ENCODE results near the gene NEK8.
"Not testable (repeated sequence)": the region's sequence is repeated elsewhere in the genome, so short reads cannot be mapped to it uniquely, and the experiment has no call there.

Gene NEK8

GRCh38 chr17:28725660-28726225 is 2.8 kb upstream of the NEK8 start:
- DNase-seq = no peak

GRCh38 chr17:28726226-28726626 is 2.4 kb upstream of the NEK8 start, which contains the start of gene TLCD1:
Gene TLCD1, minus strand, starts transcription at chr17:28726233. Its CDS starts 136 bp downstream, at chr17:28726097.
- DNase-seq = peak in 1 of 2 donors; percentile 93

GRCh38 chr17:28726627-28727491 is 1.7 kb upstream of the NEK8 start:
- peak; percentile 67 to 86 for DNase-seq

GRCh38 chr17:28729950-28730330 is 1.4 kb downstream of the NEK8 start:
- no peak for DNase-seq

DNA sequence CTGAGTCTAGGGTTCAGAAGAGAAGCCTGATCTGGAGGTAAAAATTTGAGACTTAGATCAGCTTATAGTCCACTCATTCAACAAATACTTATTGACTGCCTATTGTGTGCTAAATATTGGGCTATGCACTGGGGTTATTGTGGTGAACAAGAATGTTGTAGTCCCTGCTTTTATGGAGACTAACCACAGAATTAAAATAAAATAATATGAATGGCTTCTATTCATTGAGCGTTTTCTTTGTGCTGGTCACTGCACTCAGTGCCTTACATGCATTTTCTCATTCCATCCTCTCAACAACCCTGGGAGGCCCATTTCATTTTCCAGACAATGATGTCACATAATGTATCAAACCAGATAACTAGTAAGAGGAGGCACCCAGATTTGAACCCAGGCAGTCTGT is 4.8 kb downstream of the NEK8 start:
- DNase-seq = no peak

DNA sequence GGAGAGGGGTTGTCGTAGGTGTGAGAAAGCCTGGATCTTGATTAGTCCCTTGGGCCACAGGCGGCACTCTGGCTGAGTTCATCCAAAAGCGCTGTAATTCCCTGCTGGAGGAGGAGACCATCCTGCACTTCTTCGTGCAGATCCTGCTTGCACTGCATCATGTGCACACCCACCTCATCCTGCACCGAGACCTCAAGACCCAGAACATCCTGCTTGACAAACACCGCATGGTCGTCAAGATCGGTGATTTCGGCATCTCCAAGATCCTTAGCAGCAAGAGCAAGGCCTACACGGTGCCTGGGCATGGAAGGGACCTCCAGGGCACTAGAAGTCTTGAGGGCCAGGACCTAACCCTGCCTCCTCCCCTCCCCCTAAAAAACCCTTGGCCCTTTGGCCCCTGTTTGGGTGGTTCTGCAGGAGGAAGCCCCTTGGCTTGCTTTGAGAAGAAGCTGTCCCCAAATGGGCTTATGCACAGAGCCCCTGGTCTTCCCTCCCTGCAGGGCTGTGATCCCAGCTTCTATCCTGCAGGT is 6.2 kb downstream of the NEK8 start:
- no peak for DNase-seq

DNA sequence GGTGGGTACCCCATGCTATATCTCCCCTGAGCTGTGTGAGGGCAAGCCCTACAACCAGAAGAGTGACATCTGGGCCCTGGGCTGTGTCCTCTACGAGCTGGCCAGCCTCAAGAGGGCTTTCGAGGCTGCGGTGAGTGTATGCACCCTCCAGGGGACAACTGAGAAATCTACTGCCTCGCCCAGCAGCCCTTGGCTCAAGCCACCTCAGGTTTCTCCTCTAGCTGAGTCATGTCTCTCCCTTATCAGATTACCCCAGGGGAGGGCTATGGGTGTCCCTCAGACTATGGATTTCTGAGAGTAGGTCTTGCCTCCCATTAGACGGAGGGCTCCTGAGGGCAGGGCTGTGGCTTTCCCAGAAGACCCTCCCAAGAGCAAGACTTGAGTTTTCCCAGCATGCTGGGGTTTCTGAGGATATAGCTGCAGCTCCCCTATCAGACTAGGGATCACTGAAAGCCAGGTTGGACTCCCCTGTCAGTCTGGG is 6.7 kb downstream of the NEK8 start:
- DNase-seq = no peak

DNA sequence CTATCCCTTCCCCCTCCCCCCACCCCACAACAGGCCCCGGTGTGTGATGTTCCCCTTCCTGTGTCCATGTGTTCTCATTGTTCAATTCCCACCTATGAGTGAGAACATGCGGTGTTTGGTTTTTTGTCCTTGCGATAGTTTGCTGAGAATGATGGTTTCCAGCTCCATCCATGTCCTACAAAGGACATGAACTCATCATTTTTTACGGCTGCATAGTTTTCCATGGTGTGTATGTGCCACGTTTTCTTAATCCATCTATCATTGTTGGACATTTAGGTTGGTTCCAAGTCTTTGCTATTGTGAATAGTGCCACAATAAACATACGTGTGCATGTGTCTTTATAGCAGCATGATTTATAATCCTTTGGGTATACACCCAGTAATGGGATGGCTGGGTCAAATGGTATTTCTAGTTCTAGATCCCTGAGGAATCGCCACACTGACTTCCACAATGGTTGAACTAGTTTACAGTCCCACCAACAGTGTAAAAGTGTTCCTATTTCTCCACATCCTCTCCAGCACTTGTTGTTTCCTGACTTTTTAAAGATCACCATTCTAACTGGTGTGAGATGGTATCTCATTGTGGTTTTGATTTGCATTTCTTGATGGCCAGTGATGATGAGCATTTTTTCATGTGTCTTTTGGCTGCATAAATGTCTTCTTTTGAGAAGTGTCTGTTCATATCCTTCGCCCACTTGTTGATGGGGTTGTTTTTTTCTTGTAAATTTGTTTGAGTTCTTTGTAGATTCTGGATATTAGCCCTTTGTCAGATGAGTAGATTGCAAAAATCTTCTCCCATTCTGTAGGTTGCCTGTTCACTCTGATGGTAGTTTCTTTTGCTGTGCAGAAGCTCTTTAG is 7.6 kb downstream of the NEK8 start:
- DNase-seq = not testable (repeated sequence)

DNA sequence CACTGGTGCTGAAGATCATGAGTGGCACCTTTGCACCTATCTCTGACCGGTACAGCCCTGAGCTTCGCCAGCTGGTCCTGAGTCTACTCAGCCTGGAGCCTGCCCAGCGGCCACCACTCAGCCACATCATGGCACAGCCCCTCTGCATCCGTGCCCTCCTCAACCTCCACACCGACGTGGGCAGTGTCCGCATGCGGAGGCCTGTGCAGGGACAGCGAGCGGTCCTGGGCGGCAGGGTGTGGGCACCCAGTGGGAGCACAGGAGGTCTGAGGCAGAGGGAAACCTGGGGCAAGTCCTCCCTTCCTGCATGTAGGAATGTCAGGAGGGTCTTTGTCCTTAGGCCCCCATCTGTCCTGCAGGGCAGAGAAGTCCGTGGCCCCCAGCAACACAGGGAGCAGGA is 8.7 kb downstream of the NEK8 start:
- DNase-seq = no peak

DNA sequence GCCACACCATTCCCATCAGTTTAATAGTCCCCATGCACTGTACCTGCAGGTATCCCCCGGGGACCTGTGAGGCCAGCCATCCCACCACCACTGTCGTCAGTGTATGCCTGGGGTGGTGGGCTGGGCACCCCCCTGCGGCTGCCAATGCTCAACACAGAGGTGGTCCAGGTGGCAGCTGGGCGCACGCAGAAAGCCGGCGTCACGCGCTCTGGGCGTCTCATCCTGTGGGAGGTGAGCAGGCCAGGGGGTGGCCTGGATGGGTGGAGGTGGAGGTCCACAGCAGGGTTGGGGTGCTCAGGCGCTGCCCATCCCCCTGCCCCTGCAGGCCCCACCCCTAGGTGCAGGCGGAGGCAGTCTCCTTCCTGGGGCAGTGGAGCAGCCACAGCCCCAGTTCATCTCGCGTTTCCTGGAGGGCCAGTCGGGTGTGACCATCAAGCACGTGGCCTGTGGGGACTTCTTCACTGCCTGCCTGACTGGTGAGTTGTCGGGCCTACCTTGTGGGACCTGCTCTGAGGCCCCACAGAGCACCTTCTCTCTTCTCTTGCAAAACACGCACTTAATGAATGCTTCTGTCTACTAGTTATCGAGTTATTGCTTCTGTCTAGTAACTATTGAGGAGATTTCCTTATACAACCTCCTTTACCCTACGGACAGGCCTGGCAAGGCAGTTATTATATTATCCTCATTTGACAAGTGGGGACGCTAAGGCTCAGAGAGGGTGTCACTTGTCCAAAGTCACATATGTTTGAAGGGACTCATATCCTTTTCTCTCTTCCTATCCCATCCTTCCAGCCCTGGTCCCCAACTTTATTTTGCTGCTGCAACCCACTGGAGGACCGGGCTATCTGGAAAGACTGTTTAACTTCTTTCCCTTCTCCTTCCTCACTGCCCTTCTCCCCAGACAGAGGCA is 9.4 kb downstream of the NEK8 start:
- DNase-seq = no peak

- DNase-seq = no peak
Observed at GRCh38 chr17:28738680-28739384, 10.2 kb downstream of the NEK8 start.

DNA sequence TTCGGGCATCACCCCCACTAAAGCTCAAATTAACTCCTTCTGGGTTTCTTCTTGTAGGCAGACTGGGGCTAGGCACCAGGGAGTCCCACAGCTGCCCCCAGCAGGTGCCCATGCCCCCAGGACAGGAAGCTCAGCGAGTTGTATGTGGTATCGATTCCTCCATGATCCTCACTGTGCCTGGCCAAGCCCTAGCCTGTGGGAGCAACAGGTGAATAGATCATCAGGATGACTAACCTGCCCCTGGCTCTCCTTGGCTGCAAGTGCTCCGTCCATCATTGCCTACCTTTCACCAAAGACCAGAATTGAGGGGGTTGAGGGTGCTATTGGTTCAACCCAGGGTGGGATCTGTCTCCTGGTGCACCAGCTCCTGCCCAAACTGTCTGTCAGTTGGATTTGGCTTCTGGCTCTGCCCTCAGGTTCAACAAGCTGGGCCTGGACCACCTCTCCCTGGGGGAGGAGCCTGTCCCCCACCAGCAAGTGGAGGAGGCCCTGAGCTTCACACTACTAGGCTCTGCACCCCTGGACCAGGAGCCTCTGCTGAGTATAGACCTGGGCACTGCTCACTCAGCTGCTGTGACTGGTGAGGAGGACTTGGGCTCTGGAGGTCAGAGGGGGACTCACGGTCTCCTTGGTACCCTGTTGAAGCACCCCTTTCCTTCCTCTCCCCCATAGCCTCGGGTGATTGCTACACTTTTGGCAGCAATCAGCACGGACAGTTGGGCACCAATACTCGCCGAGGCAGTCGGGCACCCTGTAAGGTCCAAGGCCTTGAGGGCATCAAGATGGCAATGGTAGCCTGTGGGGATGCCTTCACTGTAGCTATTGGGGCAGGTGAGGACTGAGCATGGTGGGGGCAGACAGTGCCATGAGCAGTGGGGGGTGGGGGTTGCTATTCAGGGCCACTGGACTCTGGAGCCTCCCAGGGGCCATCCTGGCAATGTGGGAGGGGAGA is 12.1 kb downstream of the NEK8 start:
- DNase-seq = no peak

DNA sequence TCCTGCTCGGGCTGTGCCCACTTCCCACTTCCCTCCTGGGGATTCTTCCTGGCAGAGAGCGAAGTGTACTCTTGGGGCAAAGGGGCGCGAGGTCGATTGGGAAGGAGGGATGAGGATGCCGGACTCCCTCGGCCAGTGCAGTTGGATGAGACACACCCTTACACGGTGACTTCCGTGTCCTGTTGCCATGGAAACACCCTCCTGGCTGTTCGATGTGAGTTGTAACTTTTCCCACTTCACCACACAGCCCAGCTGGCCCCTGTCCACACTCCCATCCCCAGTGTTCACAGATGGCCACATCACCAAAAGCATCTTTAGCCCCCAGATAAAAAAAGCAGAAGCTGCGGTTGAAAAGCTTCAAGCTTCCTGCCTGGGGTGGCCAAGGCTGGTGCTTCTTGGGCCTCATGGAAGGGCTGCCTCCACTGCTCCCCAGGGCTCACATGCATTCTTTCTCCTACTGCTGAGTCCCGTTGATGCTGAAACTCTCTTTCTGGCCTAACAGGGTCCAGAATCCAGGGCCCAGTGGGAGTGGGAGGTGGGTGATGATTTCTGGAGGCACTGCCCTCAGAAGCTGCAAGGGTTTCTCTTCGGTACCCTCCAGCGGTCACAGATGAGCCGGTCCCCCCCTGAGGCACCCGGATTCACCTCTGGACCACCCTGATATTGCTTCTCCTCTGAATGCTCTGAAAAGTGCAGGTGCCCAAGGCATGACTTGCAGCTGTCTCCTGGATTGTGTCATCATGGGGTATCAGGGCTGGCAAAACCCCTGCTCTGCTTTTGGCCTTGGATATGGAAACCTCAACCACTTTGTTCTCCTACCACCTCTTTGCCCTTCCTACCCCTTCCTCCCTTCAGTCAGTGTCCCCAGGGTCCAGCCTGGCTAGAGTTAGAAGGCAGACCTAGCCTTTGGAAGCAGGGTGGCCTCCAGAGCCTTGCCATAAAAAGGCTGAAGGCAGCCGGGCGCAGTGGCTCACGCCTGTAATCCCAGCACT is 13.1 kb downstream of the NEK8 start:
- DNase-seq = peak; percentile 15 to 80

DNA sequence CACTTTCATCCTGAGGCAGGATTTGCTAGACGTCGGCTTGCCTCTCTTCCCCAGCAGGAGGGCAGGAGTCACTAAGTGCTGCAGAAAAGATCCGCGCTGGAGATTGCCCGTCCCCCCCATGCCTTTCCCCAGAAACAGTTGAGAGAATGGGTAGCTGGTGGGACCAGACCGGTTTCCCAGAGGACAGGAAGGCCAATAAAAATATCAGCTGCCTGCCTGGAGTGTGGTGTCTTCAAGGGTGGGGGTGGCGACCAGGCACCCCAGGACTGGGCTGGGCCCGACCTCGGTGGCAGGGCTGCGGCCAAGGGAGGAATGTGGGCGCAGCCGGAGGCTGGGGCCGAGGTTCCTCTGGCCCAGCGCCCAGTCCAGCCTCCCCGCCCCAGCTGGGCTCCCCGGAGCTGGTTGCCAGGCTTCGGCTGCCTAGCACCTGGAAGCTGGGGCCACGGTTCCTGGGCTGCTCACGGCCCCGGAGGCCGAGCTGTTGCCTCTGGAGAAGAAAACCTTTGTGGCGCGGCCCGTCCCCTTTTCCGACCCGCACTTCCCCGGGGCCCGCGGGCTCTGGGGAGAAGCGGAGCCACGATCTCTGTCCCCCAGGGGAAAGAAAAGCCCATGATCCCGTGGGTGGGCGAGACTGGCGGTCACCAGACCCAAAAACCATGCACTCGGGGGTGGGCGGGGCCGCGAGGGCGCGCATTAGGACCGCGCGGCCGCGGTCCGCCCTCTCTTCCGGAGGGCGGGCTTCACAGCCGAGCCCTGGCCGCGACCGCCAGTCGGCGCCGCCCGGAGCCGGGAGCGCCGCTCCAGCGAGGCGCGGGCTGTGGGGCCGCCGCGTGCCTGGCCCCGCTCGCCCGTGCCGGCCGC is 14.9 kb downstream of the NEK8 start, which contains the start of gene TRAF4:
TSS of gene TRAF4 (plus strand) at position 769 of the 861 bp plus-strand sequence. CDS start 102 bp downstream, outside the sequence.
- peak; percentile 56 to 66 for DNase-seq

GRCh38 chr17:28744104-28744971 is 15.8 kb downstream of the NEK8 start:
- peak in 1 of 2 donors; percentile 69 for DNase-seq

GRCh38 chr17:28744972-28745785 is 16.6 kb downstream of the NEK8 start:
- no peak for DNase-seq

Measured in bone marrow (tissue), 2 donors.